ENCODE results near the gene TMEM221. TPM values are rescaled to one million over a fixed set of nuclear protein-coding genes. Genes with fewer than 3 reads are reported as not detected.

Gene TMEM221
- total and polyA plus RNA-seq, 7 donors = 0.23 to 1.8 (median 1.0) TPM; not detected in 3

DNA sequence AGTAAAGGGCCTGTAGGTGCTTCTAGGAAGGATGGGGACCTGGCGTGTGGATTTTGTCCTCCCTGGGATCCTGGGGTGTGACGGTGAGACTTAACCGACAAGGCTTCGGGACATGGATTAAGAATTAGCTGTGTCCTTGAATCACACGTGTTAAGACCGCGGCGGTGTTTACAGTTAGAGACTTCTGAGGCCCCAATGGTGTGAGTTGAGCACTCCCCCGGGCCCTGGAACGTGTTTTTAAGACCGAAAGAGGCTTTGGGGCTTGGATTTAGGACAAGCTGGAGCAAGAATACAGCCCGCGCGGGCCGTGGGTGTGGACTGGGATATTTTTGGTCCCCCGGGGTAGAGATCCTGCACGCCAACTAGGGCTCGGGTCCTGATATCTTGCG, 20.6 kb upstream of the TMEM221 start:
- 4 to 15% methylated on average over 19 of the region's 19 CpGs for WGBS, 2 donors
- Histone ChIP-seq H3K4me3 (peak overlapping the region; percentile 72 to 90 (median 88)), H3K27ac (peak overlapping the region; percentile 89 to 91 (median 90)), H3K36me3 (peaks cover 0 to 3% (median 0%) of the 10 kb centered on the region in 4 donors), H3K4me1 (peaks cover 0 to 38% (median 30%) of the 10 kb centered on the region in 4 donors), H3K27me3 (no peaks in the 10 kb centered on the region), H3K9me3 (no peaks in the 10 kb centered on the region)
- TF ChIP-seq CTCF (IDR thresholded peaks at IDR 0.05) (no peak), POLR2A (IDR thresholded peaks at IDR 0.05) (no peak)
- DNase-seq = no peak
- intact Hi-C loops (cut with DNase I) = loop anchor here (2.0 to 10.0 kb wide), 3 partner anchors 43 to 244 kb away; partner anchors contain the start of genes GTPBP3, OCEL1 and PGLS

GRCh38 chr19:17468302-17469091, 20.0 kb upstream of the TMEM221 start:
- H3K4me1 ChIP-seq = peaks cover 0 to 38% (median 30%) of the 10 kb centered on the region in 4 donors
- WGBS, 2 donors = 73 to 80% methylated on average over 25 of the region's 25 CpGs
- H3K4me3 ChIP-seq = peak overlapping the region; percentile 72 to 90 (median 88)
- H3K27me3 ChIP-seq = no peaks in the 10 kb centered on the region
- H3K27ac ChIP-seq = peak overlapping the region; percentile 89 to 91 (median 90)
- DNase-seq = peak; percentile 91
- intact Hi-C loops (cut with DNase I) = loop anchor here (2.0 to 10.0 kb wide), 3 partner anchors 44 to 244 kb away; partner anchors contain the start of genes GTPBP3, OCEL1 and PGLS
- no peaks in the 10 kb centered on the region for H3K9me3 ChIP-seq
- H3K36me3 ChIP-seq = no peaks in the 10 kb centered on the region
- TF ChIP-seq CTCF (IDR thresholded peaks at IDR 0.05) = no peak
- no peak for TF ChIP-seq EP300 (IDR thresholded peaks at IDR 0.05)
- TF ChIP-seq POLR2A (IDR thresholded peaks at IDR 0.05) = no peak
- peak; percentile 35 to 56 (median 49) for TF ChIP-seq POLR2AphosphoS5 (IDR thresholded peaks at IDR 0.05)

- no peak for DNase-seq
- intact Hi-C loops (cut with DNase I) = loop anchor here (2.0 to 10.0 kb wide), 6 partner anchors 15 to 243 kb away; partner anchors contain the start of genes CCDC194, GTPBP3, OCEL1 and PGLS
- Histone ChIP-seq H3K27me3 (no peaks in the 10 kb centered on the region), H3K9me3 (no peaks in the 10 kb centered on the region), H3K27ac (peak overlapping the region; percentile 89 to 91 (median 90)), H3K4me3 (no peak overlapping the region), H3K4me1 (peaks cover 0 to 38% (median 30%) of the 10 kb centered on the region in 4 donors), H3K36me3 (no peaks in the 10 kb centered on the region)
- 74 to 79% methylated on average over 12 of the region's 12 CpGs for WGBS, 2 donors
- TF ChIP-seq POLR2A (IDR thresholded peaks at IDR 0.05) = no peak
- TF ChIP-seq POLR2AphosphoS5 (IDR thresholded peaks at IDR 0.05) = no peak
- TF ChIP-seq EP300 (IDR thresholded peaks at IDR 0.05) = no peak
- TF ChIP-seq CTCF (IDR thresholded peaks at IDR 0.05) = no peak
Observed at GRCh38 chr19:17467471-17468301, 19.2 kb upstream of the TMEM221 start.

DNA sequence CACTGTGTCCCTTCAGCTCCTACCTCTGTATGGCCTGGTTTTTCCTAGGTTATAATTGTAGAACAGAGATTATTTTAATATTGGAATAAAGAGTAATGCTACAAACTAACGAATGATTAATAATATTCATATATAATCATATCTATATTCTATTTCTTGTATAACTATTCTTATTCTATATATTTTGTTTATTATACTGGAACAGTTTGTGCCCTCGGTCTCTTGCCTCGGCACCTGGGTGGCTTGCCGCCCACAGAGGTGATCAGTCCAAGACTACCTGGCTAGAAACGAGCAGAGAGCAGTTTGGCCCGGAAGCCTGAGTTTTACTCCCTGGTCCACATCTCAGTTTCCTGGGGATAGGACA, 18.0 kb upstream of the TMEM221 start:
- Histone ChIP-seq H3K9me3 (no peaks in the 10 kb centered on the region), H3K4me1 (peaks cover 0 to 32% (median 25%) of the 10 kb centered on the region in 4 donors), H3K4me3 (no peak overlapping the region), H3K36me3 (no peaks in the 10 kb centered on the region), H3K27ac (peak overlapping the region in 1 of 4 donors; percentile 49), H3K27me3 (peaks cover 0 to 2% (median 0%) of the 10 kb centered on the region in 3 donors)
- TF ChIP-seq CTCF (IDR thresholded peaks at IDR 0.05) (peak in 1 of 4 experiments; percentile 13), EP300 (IDR thresholded peaks at IDR 0.05) (no peak)
- 44 to 52% methylated on average over 6 of the region's 6 CpGs for WGBS, 2 donors
- intact Hi-C loops (cut with DNase I) = loop anchor here (2.0 to 10.0 kb wide), 5 partner anchors 14 to 242 kb away; partner anchors contain the start of genes CCDC194, OCEL1 and PGLS
- DNase-seq = no peak

Measured in sigmoid colon (tissue), 7 donors.